ENCODE results near the gene HDGFL3. TPM values are rescaled to one million over a fixed set of nuclear protein-coding genes. Genes with fewer than 3 reads are reported as not detected.
"Not testable (repeated sequence)": the region's sequence is repeated elsewhere in the genome, so short reads cannot be mapped to it uniquely, and the experiment has no call there.

Gene HDGFL3
- total and polyA plus RNA-seq, 9 donors, result 24.7 to 67.6 (median 52.6) TPM

DNA sequence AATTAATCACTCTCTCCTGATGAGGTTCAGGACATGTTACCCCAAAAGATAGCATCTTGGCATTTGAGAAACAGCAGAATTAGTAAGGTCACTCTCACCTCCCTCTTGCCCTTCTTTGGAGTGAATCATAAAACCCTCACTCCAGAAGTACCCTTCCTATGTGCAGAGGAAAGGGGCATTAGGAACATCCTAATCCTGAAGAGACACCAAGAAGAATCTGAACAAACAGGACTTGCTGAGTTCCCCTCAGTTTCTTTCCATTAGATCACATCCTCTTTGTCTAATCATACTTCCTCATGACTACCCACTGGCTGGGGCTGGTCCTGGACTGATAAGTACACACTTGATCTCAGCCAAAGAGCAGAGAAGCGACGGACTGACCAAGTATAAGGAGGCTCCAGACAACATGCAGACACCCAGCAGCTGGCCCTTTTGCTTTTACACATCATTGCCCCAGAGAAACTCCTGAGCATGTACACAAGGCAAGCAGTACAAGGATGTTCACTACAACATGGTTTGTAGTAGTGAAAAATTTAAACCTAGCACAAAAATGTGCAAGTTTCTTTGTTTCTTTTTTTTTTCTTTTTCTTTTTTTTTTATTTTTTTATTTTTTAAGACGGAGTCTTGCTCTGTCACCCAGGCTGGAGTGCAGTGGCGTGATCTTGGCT is 115.2 kb downstream of the HDGFL3 start:
- TF ChIP-seq, protein P1, sequence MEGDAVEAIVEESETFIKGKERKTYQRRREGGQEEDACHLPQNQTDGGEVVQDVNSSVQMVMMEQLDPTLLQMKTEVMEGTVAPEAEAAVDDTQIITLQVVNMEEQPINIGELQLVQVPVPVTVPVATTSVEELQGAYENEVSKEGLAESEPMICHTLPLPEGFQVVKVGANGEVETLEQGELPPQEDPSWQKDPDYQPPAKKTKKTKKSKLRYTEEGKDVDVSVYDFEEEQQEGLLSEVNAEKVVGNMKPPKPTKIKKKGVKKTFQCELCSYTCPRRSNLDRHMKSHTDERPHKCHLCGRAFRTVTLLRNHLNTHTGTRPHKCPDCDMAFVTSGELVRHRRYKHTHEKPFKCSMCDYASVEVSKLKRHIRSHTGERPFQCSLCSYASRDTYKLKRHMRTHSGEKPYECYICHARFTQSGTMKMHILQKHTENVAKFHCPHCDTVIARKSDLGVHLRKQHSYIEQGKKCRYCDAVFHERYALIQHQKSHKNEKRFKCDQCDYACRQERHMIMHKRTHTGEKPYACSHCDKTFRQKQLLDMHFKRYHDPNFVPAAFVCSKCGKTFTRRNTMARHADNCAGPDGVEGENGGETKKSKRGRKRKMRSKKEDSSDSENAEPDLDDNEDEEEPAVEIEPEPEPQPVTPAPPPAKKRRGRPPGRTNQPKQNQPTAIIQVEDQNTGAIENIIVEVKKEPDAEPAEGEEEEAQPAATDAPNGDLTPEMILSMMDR (IDR thresholded peaks at IDR 0.05), result no peak
- TF ChIP-seq EP300 (IDR thresholded peaks at IDR 0.05) (no peak), POLR2A (IDR thresholded peaks at IDR 0.05) (no peak)
- H3K27me3 ChIP-seq, result no peaks in the 10 kb centered on the region
- no peak overlapping the region for H3K4me3 ChIP-seq
- no peak for DNase-seq
- H3K4me1 ChIP-seq (ENCODE audit: insufficient read depth), result no peaks in the 10 kb centered on the region
- no peaks in the 10 kb centered on the region for H3K36me3 ChIP-seq
- H3K9me3 ChIP-seq, result no peaks in the 10 kb centered on the region
- intact Hi-C loops (cut with DNase I), result no loop called here
- no peak overlapping the region for H3K27ac ChIP-seq
- 53 to 55% (median 54%) methylated on average over 4 of the region's 4 CpGs for WGBS, 3 donors

- H3K4me1 ChIP-seq (ENCODE audit: insufficient read depth); H3K9me3 ChIP-seq; H3K36me3 ChIP-seq; H3K4me3 ChIP-seq; H3K27me3 ChIP-seq; DNase-seq; intact Hi-C loops (cut with DNase I); H3K27ac ChIP-seq: not testable (repeated sequence)
- 66 to 77% (median 67%) methylated on average over 3 of the region's 3 CpGs for WGBS, 3 donors
Observed at GRCh38 chr15:83091965-83092308, 115.7 kb downstream of the HDGFL3 start.

DNA sequence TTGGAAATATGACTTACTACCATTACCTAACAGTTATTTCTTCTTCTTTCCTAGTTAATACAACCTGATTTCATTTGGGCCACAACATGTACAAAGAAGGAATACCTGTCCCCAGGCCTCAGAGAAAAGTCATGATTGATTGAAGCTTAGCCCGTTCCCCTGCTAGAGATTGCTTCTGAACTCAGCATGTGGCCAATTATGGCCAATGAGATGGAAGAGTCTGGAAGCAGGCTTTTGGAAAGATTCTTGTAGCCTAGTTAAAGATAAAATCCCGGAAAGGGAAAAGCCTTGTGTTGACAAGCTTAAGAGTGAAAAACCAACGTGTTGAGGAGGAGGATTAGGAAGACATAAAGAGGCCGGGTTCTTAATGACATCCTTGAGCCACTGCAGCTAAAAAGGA is 117.2 kb downstream of the HDGFL3 start:
- TF ChIP-seq, protein P1 (IDR thresholded peaks at IDR 0.05), result no peak
- TF ChIP-seq EP300 (IDR thresholded peaks at IDR 0.05) (no peak), POLR2A (IDR thresholded peaks at IDR 0.05) (no peak)
- no peaks in the 10 kb centered on the region for H3K27me3 ChIP-seq
- intact Hi-C loops (cut with DNase I), result no loop called here
- DNase-seq, result no peak
- H3K9me3 ChIP-seq, result no peaks in the 10 kb centered on the region
- H3K4me3 ChIP-seq, result no peak overlapping the region
- no peak overlapping the region for H3K27ac ChIP-seq
- H3K4me1 ChIP-seq (ENCODE audit: insufficient read depth), result no peaks in the 10 kb centered on the region
- 40 to 49% (median 40%) methylated on average over 4 of the region's 4 CpGs for WGBS, 3 donors
- H3K36me3 ChIP-seq, result no peaks in the 10 kb centered on the region

GRCh38 chr15:83088876-83089275 is 118.7 kb downstream of the HDGFL3 start:
- no peaks in the 10 kb centered on the region for H3K27me3 ChIP-seq
- no peak for DNase-seq
- 74 to 79% (median 79%) methylated on average over 2 of the region's 2 CpGs for WGBS, 3 donors
- no peak overlapping the region for H3K27ac ChIP-seq
- H3K9me3 ChIP-seq, result no peaks in the 10 kb centered on the region
- TF ChIP-seq POLR2A (IDR thresholded peaks at IDR 0.05) (no peak), EP300 (IDR thresholded peaks at IDR 0.05) (no peak)
- TF ChIP-seq, protein P1 (IDR thresholded peaks at IDR 0.05), result no peak
- H3K4me3 ChIP-seq, result no peak overlapping the region
- no peaks in the 10 kb centered on the region for H3K4me1 ChIP-seq (ENCODE audit: insufficient read depth)
- intact Hi-C loops (cut with DNase I), result no loop called here
- H3K36me3 ChIP-seq, result no peaks in the 10 kb centered on the region

GRCh38 chr15:83087576-83087975 is 120.0 kb downstream of the HDGFL3 start:
- TF ChIP-seq, protein P1 (IDR thresholded peaks at IDR 0.05), result no peak
- TF ChIP-seq POLR2A (IDR thresholded peaks at IDR 0.05) (no peak), EP300 (IDR thresholded peaks at IDR 0.05) (no peak)
- H3K36me3 ChIP-seq, result no peaks in the 10 kb centered on the region
- no peak overlapping the region for H3K27ac ChIP-seq
- no peak for DNase-seq
- no peaks in the 10 kb centered on the region for H3K27me3 ChIP-seq
- H3K9me3 ChIP-seq, result no peaks in the 10 kb centered on the region
- no peaks in the 10 kb centered on the region for H3K4me1 ChIP-seq (ENCODE audit: insufficient read depth)
- WGBS, 3 donors, result 9 to 42% (median 11%) methylated on average over 2 of the region's 2 CpGs
- H3K4me3 ChIP-seq, result no peak overlapping the region
- intact Hi-C loops (cut with DNase I), result no loop called here

- H3K4me1 ChIP-seq (ENCODE audit: insufficient read depth); H3K4me3 ChIP-seq; H3K36me3 ChIP-seq; H3K27me3 ChIP-seq; H3K27ac ChIP-seq; DNase-seq; intact Hi-C loops (cut with DNase I); H3K9me3 ChIP-seq: not testable (repeated sequence)
- 82 to 90% (median 84%) methylated on average over 8 of the region's 8 CpGs for WGBS, 3 donors
Observed at GRCh38 chr15:83085864-83086552, 121.6 kb downstream of the HDGFL3 start.

DNA sequence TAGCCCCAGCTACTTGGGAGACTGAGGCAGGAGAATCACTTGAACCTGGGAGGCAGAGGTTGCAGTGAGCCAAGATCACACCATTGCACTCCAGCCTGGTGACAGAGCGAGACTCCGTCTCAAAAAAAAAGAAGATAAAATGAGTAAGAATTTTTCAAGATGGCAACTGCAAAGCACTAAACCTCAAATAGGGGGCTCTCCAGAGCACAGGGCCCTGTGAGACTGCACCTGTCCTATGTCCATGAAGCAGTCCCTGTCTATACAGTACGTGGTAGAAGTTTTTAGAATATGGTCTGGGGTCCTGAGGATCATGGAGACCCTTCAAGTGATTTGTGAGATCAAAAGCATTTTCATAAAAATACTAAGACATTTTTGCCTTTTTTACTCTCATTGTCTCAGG is 122.2 kb downstream of the HDGFL3 start:
- H3K36me3 ChIP-seq; H3K27ac ChIP-seq; H3K4me1 ChIP-seq (ENCODE audit: insufficient read depth); H3K9me3 ChIP-seq; DNase-seq; H3K27me3 ChIP-seq; intact Hi-C loops (cut with DNase I); H3K4me3 ChIP-seq: not testable (repeated sequence)
- 84 to 85% (median 84%) methylated on average over 3 of the region's 3 CpGs for WGBS, 3 donors

Measured in ovary (tissue), 9 donors.